CD4-positive, alpha-beta T cell treated with Interleukin-1 beta for 1 hour (primary cell): Measurements from ENCODE around the gene SPEG.

ENCODE experiments used
- DNase-seq, 2 donors: peaks; one replicate each; pipeline ENCODE4 v3.0.0-alpha.2; 2020 to 2022

Gene SPEG

GRCh38 chr2:219464286-219465032 lies 29.8 kb downstream of the SPEG start:
- no peak for DNase-seq

- no peak for DNase-seq
Observed at GRCh38 chr2:219465659-219466561, 31.3 kb downstream of the SPEG start.

DNA sequence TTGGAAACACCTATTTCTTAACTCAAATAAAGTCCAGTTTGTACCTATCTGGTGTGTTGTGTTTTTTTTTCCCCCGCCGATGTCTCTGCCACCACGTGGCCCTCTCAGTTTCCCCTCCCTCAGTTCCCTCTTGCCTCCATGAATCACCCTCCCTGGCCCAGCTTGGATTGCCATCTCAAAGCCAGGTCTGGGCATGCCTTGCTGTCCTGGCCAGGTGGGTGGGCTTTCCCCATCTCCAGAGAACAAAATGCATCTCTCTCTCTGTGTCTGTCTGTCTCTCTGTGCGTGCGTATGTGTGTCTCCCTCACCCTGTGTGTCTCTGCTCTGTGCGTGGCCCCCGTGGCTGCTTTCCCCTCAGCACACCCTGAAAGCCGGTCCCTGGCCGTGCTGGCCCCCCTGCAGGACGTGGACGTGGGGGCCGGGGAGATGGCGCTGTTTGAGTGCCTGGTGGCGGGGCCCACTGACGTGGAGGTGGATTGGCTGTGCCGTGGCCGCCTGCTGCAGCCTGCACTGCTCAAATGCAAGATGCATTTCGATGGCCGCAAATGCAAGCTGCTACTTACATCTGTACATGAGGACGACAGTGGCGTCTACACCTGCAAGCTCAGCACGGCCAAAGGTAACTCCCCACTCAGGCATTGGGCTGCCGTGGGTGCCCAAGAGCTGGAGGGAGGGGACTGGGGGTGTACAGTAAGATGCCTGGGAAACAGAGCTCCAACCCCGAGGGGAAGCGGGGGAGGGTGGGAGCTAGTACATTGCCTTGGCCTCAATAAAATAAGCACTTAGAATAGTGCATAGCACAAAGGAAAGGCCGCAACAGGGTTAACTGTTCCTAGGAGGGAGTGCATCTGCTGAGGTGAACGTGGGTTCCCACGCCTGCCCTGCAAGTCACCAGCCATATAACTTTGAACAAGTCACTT lies 32.4 kb downstream of the SPEG start:
- no peak for DNase-seq

DNA sequence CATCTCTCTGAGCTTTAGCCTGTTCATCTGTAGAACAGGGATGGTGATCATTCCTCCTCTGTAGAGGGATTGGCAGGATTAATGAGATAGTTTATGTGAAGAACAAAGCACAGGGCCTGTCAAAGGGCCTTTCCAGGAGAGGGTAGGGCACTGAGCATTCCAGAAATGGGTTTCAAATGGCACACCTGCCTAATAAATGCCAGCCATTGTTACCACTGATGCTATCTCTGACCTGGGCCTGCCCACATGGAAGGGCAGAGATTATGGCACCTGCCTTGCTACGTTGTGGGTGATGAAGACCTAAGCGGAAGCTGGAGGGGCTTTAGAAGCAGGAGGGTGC lies 33.1 kb downstream of the SPEG start:
- DNase-seq: no peak

DNA sequence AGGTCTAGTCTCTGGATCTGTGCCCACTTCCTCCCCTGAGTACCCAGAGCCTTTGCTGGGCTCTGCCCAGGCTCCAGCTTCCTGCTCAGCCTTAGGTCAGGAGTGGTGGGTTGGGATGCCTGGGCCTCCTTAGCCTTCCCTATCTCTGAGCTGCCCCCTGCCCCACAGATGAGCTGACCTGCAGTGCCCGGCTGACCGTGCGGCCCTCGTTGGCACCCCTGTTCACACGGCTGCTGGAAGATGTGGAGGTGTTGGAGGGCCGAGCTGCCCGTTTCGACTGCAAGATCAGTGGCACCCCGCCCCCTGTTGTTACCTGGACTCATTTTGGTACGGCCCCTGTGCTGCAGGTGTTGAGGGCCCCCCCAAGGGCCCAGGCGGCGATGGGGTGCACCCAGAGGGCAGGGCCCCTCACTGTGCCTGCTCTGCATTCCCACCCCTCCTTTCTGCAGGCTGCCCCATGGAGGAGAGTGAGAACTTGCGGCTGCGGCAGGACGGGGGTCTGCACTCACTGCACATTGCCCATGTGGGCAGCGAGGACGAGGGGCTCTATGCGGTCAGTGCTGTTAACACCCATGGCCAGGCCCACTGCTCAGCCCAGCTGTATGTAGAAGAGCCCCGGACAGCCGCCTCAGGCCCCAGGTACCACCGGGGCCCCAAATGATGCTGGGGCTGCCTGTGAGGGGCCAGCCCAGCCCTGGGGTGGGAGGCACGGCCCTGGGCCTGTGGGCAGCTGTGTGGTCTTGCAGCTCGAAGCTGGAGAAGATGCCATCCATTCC lies 34.0 kb downstream of the SPEG start:
- no peak for DNase-seq

GRCh38 chr2:219469186-219469724 lies 34.6 kb downstream of the SPEG start:
- no peak for DNase-seq

GRCh38 chr2:219470429-219470828 lies 35.8 kb downstream of the SPEG start:
- DNase-seq: no peak

- no peak for DNase-seq
Observed at GRCh38 chr2:219471476-219472371, 37.1 kb downstream of the SPEG start.

DNA sequence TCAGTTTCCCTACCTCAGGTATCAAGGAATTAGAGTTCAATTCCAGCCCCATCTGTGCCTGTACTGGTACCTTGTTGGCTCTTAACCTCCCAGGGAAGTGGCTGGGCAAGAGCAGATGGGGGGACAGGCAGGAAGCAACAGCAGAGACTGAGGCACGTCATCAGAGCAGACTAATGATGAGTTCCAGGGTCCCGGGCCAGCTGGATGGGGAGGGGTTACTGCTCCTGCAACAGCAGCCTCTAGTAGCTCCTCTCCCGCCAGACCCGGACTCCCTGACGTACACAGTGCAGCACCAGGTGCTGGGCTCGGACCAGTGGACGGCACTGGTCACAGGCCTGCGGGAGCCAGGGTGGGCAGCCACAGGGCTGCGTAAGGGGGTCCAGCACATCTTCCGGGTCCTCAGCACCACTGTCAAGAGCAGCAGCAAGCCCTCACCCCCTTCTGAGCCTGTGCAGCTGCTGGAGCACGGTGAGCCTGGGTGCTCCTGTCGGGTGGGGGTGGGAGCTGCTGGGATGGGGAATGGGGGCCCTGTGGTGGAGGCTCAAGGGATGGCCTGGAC lies 38.1 kb downstream of the SPEG start:
- no peak for DNase-seq

DNA sequence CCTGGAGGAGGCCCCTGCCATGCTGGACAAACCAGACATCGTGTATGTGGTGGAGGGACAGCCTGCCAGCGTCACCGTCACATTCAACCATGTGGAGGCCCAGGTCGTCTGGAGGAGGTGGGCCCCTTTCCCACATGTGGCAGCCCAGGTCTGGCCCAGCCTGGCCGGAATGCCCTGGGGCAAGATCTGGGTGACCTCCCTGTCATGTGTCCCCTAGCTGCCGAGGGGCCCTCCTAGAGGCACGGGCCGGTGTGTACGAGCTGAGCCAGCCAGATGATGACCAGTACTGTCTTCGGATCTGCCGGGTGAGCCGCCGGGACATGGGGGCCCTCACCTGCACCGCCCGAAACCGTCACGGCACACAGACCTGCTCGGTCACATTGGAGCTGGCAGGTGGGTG lies 38.9 kb downstream of the SPEG start:
- no peak for DNase-seq

DNA sequence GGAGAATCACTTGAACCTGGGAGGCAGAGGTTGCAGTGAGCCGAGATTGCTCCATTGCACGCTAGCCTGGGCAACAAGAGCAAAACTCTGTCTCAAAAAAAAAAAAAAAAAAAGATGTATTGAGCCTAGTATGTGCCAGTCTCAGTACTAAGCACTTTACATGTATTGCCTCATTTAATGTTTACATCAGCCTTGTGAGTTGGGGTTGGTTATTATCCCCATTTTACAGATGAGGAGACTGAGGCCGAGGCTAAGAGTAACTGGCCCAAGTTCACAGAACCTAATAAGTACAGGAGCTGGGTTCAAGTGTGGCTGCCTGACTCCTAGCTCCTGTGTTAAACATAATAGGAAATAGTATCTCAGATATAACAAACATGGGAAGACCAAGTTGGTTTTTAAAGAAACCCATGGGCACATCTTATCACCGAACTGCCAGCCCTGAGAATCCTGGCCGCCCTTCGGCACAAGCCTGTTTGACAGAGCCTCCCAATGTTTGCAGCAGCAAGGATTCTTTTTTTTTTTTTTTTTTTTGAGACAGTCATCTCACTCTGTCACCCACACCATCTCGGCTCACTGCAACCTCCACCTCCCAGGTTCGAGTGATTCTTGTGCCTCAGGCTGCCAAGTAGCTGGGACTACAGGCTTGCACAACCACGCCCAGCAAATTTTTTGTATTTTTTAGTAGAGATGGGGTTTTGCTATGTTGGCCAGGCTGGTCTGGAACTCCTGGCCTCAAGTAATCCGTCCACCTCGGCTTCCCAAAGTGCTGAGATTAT lies 39.8 kb downstream of the SPEG start:
- DNase-seq: no peak

- no peak for DNase-seq
Observed at GRCh38 chr2:219475278-219475677, 40.6 kb downstream of the SPEG start.

GRCh38 chr2:219475697-219476651 lies 41.3 kb downstream of the SPEG start:
- DNase-seq: peak; percentile 40 to 45

DNA sequence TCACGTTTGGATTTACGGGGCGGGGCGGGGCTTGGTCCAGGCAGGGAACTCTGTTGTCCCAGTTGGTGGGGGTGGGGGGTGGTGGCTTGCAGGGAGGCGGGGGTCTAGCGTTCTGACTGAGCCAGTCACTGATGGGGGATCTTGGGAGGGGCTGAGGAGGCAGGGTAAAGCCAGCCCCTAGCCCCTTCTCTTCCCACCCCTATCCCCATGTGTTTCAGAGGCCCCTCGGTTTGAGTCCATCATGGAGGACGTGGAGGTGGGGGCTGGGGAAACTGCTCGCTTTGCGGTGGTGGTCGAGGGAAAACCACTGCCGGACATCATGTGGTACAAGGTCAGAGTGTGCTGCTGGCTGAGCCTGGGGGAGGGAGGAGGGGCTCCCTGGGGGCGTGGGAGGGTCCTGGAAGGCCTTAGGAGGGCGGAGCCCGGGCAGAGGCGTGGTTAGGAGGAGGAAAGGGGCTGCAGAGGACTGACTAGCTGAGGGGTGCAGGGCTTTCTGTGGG lies 42.1 kb downstream of the SPEG start:
- DNase-seq: no peak

DNA sequence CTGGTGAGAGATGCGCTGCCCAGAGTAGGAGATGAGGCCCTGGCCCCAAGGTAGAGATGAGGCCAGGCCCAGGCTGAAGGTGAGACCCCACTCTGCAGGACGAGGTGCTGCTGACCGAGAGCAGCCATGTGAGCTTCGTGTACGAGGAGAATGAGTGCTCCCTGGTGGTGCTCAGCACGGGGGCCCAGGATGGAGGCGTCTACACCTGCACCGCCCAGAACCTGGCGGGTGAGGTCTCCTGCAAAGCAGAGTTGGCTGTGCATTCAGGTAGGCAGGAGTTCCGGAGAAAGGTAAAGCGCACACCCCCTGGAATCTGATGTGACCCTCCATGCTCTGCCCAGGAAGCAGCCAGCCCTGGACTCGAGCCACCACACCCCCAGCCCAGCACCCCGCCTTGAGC lies 42.5 kb downstream of the SPEG start:
- DNase-seq: no peak

DNA sequence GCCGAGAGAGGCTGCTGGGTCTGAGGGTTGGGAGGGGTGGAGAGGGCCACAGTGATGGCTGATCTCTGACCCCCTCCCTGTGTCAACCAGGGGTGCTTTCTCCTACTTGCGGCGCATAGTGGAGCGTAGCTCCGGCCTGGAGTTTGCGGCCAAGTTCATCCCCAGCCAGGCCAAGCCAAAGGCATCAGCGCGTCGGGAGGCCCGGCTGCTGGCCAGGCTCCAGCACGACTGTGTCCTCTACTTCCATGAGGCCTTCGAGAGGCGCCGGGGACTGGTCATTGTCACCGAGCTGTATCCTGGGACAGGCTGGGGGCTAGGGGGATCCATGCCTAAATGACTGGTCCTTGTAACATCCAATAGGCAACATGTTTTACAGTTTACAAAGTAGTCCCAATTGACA lies 43.2 kb downstream of the SPEG start:
- no peak for DNase-seq

DNA sequence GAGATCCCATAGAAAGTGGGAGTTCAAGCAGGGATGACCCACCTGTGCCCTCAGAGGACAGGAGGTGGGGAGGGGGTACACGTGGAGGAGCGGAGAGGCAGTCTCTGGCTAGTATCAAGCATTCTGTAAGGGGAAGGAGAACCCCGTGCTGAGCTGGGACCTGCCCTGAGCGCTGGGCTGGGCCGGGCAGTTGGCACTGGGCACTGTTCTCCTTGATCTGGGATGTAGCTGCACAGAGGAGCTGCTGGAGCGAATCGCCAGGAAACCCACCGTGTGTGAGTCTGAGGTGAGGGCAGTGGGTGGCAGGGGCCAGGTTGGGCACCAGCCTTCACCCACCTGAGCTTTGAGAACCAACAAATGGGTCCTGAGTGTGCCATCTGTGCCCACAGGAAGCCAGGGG lies 44.3 kb downstream of the SPEG start:
- no peak for DNase-seq

- no peak for DNase-seq
Observed at GRCh38 chr2:219480004-219480403, 45.4 kb downstream of the SPEG start.
